GM12864 (cell line): ENCODE measurements around the gene PRR3.

Experiments
- DNase-seq: peaks from one replicate; pipeline ENCODE4 v3.0.0-alpha.2; 2011; ENCODE audit warnings: low read depth
- H3K4me3 ChIP-seq: 2 replicates; pipeline ENCODE4 v1.5.1; 2011; ENCODE audit warnings: mild to moderate bottlenecking, low read depth, low read length, control low read depth
- CTCF ChIP-seq: IDR thresholded peaks from 2 replicates; pipeline ENCODE4 v1.5.1; 2011; ENCODE audit warnings: low read depth, mild to moderate bottlenecking, moderate library complexity, low read length, control low read depth, inconsistent platforms; ENCODE audit errors: missing control alignments

Gene PRR3

GRCh38 chr6:30578051-30578450 is 21.0 kb downstream of the PRR3 start:
- H3K4me3 ChIP-seq: no peak overlapping the region
- no peak for TF ChIP-seq CTCF
- no peak for DNase-seq

GRCh38 chr6:30583921-30584320 is 26.8 kb downstream of the PRR3 start:
- no peak for DNase-seq
- no peak for TF ChIP-seq CTCF
- H3K4me3 ChIP-seq: no peak overlapping the region

- TF ChIP-seq CTCF: no peak
- DNase-seq: no peak
- no peak overlapping the region for H3K4me3 ChIP-seq
Observed at GRCh38 chr6:30589754-30590358, 32.8 kb downstream of the PRR3 start.

- no peak overlapping the region for H3K4me3 ChIP-seq
- no peak for TF ChIP-seq CTCF
- no peak for DNase-seq
Observed at GRCh38 chr6:30590509-30590908, 33.4 kb downstream of the PRR3 start.

GRCh38 chr6:30591008-30591407 is 33.9 kb downstream of the PRR3 start:
- H3K4me3 ChIP-seq: no peak overlapping the region
- no peak for DNase-seq
- TF ChIP-seq CTCF: no peak

- no peak for TF ChIP-seq CTCF
- no peak for DNase-seq
- H3K4me3 ChIP-seq: no peak overlapping the region
Observed at GRCh38 chr6:30592287-30592686, 35.2 kb downstream of the PRR3 start.
